Motor neuron (in vitro differentiated cells): ENCODE measurements around the gene RPP14. TPM values are rescaled to one million over a fixed set of nuclear protein-coding genes. Genes with fewer than 3 reads are reported as not detected.
"Not testable (repeated sequence)": the region's sequence is repeated elsewhere in the genome, so short reads cannot be mapped to it uniquely, and the experiment has no call there.

Experiments used
- ATAC-seq, 8 experiments: fragments of 200-7000 bp; cut with Tn5 transposase; replicated peaks in 6 of 8; 2 replicates each; pipeline ENCODE4 v1.8.0; 2021; ENCODE audit warnings: mild to moderate bottlenecking in 8 of 8, moderate library complexity in 8 of 8
- H3K27ac ChIP-seq, 2 donors: fragments of 250-450 bp; sonication (Bioruptor Pico); 2 replicates each; pipeline ENCODE4 v1.9.0; 2021; ENCODE audit warnings: antibody characterized with exemption in 2 of 2, mild to moderate bottlenecking in 2 of 2, moderate library complexity in 1 of 2
- H3K4me1 ChIP-seq, 2 donors: fragments of 250-450 bp; sonication (Bioruptor Pico); replicated peaks in 1 of 2; 2 replicates each; pipeline ENCODE4 v1.6.1; 2021; ENCODE audit warnings: antibody characterized with exemption in 2 of 2, mild to moderate bottlenecking in 2 of 2, moderate library complexity in 1 of 2
- H3K4me3 ChIP-seq, 5 donors: fragments of 250-450 bp; sonication (Bioruptor Pico); 2 replicates each; pipeline ENCODE4 v1.9.0; 2021; ENCODE audit warnings: antibody characterized with exemption in 5 of 5, mild to moderate bottlenecking in 5 of 5, moderate library complexity in 4 of 5
- WGBS, 10 experiments: fragments of 450-650 bp; shearing (Covaris generic); methylation state at CpG; one replicate each; pipeline ENCODE4 v1.0.0; 2022; 5-methylcytosine and 5-hydroxymethylcytosine counted together
- in situ Hi-C, 9 experiments: fragments of 400-800 bp; cut with MboI; loops; one replicate each; pipeline ENCODE4 v1.15.0; 2021; ENCODE audit warnings: low sequenced_read_pairs in 9 of 9, low pct_unique_long_range_greater_than_20kb in 2 of 9; ENCODE audit not compliant: unreplicated experiment in 9 of 9
- total RNA-seq, 8 experiments: library from RNA; unstranded; fragments of 300-600 nt; gene quantifications; 2 replicates each; pipeline versions ENCODE4 v1.2.3 to v1.2.4, GENCODE V29; 2022

Gene RPP14
- 10 to 100 TPM; 10.3 to 17.6 (median 14.3) TPM for total RNA-seq

GRCh38 chr3:58305882-58306711 is at the start of gene RPP14, which contains the start of gene HTD2:
TSS of gene RPP14 (plus strand) at chr3:58306245. CDS start at chr3:58310330, 4,085 bp downstream.
TSS of gene HTD2 (plus strand) at chr3:58306520. CDS start at chr3:58317614, 11,094 bp downstream.
- Histone ChIP-seq H3K4me3 (peak within 1 kb of the TSS; percentile 70 to 92 (median 79)), H3K27ac (peak within 1 kb of the TSS; percentile 99 to 100), H3K4me1 (peaks cover 9 to 12% of the 10 kb centered on the region in 2 donors)
- WGBS, 10 experiments, result 2 to 40% (median 5%) methylated on average over 4 to 40 of the region's 71 CpGs; no CpG with 5 or more reads in 3 of the 10 experiments
- ATAC-seq, result peak; percentile 85 to 96 (median 93)
- in situ Hi-C loops, result loop anchor here in 4 of 9 experiments (10.0 to 25.0 kb wide), 4 partner anchors 106 to 231 kb away; partner anchors contain the start of gene ACOX2 (in 2 of the 4)

DNA sequence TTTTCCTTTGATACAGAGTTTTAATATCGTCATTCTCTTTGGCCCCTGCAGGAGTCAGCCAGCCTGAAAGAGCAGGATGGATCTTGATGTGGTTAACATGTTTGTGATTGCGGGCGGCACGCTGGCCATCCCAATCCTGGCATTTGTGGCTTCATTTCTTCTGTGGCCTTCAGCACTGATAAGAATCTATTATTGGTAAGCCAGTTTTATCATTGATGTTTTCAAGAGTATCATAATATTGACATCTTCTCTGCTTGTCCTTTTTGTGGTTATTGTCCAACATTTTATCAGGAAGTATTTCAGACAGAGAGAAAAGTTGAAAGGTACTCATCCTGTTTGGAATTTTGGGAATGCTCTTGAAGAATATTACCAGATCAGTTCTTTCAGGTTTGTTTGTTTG is 49.5 kb upstream of the RPP14 start:
- H3K4me3 ChIP-seq, result no peak overlapping the region
- WGBS, 10 experiments, result 63 to 100% (median 91%) methylated on average over 1 to 4 of the region's 4 CpGs; no CpG with 5 or more reads in 1 of the 10 experiments
- H3K4me1 ChIP-seq, result no peaks in the 10 kb centered on the region
- in situ Hi-C loops, result no loop called here
- no peak overlapping the region for H3K27ac ChIP-seq
- ATAC-seq, result no peak

GRCh38 chr3:58258392-58259055 is 47.5 kb upstream of the RPP14 start:
- in situ Hi-C loops, result no loop called here
- no peak for ATAC-seq
- Histone ChIP-seq H3K27ac (no peak overlapping the region), H3K4me1 (no peaks in the 10 kb centered on the region), H3K4me3 (no peak overlapping the region)
- WGBS, 10 experiments, result 83 to 100% (median 98%) methylated on average over 1 to 7 of the region's 10 CpGs; no CpG with 5 or more reads in 2 of the 10 experiments

GRCh38 chr3:58260261-58260731 is 45.7 kb upstream of the RPP14 start:
- in situ Hi-C loops, result no loop called here
- WGBS, 10 experiments, result 30 to 100% (median 57%) methylated on average over 1 to 5 of the region's 6 CpGs; no CpG with 5 or more reads in 2 of the 10 experiments
- peak in 6 of 8 experiments; percentile 42 to 96 (median 80) for ATAC-seq
- H3K4me3 ChIP-seq, result no peak overlapping the region
- no peaks in the 10 kb centered on the region for H3K4me1 ChIP-seq
- H3K27ac ChIP-seq, result no peak overlapping the region

- ATAC-seq, result peak in 5 of 8 experiments; percentile 25 to 89 (median 52)
- Histone ChIP-seq H3K4me3 (no peak overlapping the region), H3K27ac (no peak overlapping the region)
Measured at GRCh38 chr3:58260733-58261132, 45.3 kb upstream of the RPP14 start.

GRCh38 chr3:58261954-58262666 is 43.9 kb upstream of the RPP14 start:
- no peak overlapping the region for H3K4me3 ChIP-seq
- in situ Hi-C loops, result no loop called here
- WGBS, 10 experiments, result 69 to 100% (median 92%) methylated on average over 1 to 3 of the region's 3 CpGs; no CpG with 5 or more reads in 3 of the 10 experiments

More at GRCh38 chr3:58260733-58261132, 45.3 kb upstream of the RPP14 start:
- WGBS, 10 experiments, result 7 to 100% (median 88%) methylated on average over 1 to 6 of the region's 6 CpGs; no CpG with 5 or more reads in 1 of the 10 experiments
- in situ Hi-C loops, result no loop called here
- no peaks in the 10 kb centered on the region for H3K4me1 ChIP-seq

DNA sequence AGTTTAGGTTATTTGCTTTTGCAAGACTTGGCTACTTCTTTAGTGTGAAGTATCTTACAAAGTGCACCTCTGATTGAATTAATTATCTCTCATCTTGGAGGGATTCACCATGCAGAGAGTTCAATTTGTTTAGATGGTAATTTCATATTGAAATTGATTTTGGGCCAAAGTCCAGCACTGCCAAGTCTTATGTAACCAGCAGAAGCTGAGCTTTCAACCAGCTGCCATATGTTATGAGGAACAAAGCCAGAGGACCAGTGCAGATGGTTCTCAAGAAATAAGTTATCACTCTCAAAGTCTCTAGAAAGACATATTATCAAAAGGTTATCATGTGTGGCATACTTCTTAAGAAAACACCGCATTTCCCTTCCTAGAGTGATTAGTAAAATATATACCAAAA is 39.5 kb upstream of the RPP14 start:
- Histone ChIP-seq H3K4me1 (no peaks in the 10 kb centered on the region), H3K27ac (no peak overlapping the region), H3K4me3 (no peak overlapping the region)
- no peak for ATAC-seq
- in situ Hi-C loops, result no loop called here
- 67 to 100% (median 91%) methylated on average over 1 of the region's 1 CpG; no CpG with 5 or more reads in 3 of the 10 experiments for WGBS, 10 experiments

More at GRCh38 chr3:58261954-58262666, 43.9 kb upstream of the RPP14 start:
- Histone ChIP-seq H3K27ac (no peak overlapping the region), H3K4me1 (no peaks in the 10 kb centered on the region)
- no peak for ATAC-seq

DNA sequence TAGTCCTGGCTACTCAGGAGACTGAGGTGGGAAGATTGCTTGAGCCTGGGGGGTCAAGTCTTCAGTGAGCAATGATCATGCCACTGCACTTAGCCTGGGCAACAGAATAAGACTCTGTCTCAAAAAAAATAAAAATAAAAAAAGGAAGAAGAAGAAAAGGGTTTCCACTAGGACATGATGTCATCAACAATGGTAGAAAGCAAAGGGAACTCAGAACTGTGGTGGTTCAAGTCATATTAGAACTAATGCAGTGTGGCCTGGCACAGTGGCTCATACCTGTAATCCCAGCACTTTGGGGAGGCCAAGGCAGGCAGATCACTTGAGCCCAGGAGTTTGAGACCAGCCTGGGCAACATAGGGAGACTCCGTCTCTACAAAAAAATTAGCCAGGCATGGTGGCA is 38.5 kb upstream of the RPP14 start:
- H3K4me3 ChIP-seq, H3K27ac ChIP-seq, H3K4me1 ChIP-seq, in situ Hi-C loops, ATAC-seq: not testable (repeated sequence)
- WGBS, 10 experiments, result 71 to 100% (median 100%) methylated on average over 1 of the region's 1 CpG; no CpG with 5 or more reads in 5 of the 10 experiments

- no peak for ATAC-seq
- Histone ChIP-seq H3K4me1 (no peaks in the 10 kb centered on the region), H3K27ac (no peak overlapping the region), H3K4me3 (no peak overlapping the region)
- in situ Hi-C loops, result no loop called here
- WGBS, 10 experiments, result 38 to 100% (median 100%) methylated on average over 1 to 2 of the region's 2 CpGs; no CpG with 5 or more reads in 4 of the 10 experiments
Measured at GRCh38 chr3:58269356-58269755, 36.7 kb upstream of the RPP14 start.

GRCh38 chr3:58270485-58270884 is 35.6 kb upstream of the RPP14 start:
- in situ Hi-C loops, result no loop called here
- WGBS, 10 experiments, result 89 to 100% (median 100%) methylated on average over 1 to 2 of the region's 2 CpGs; no CpG with 5 or more reads in 1 of the 10 experiments
- Histone ChIP-seq H3K4me1 (no peaks in the 10 kb centered on the region), H3K27ac (no peak overlapping the region), H3K4me3 (no peak overlapping the region)
- no peak for ATAC-seq

- Histone ChIP-seq H3K4me3 (no peak overlapping the region), H3K27ac (no peak overlapping the region), H3K4me1 (no peaks in the 10 kb centered on the region)
- in situ Hi-C loops, result no loop called here
- peak in 2 of 8 experiments; percentile 98 for ATAC-seq
- 9 to 100% (median 81%) methylated on average over 2 to 7 of the region's 7 CpGs; no CpG with 5 or more reads in 2 of the 10 experiments for WGBS, 10 experiments
Measured at GRCh38 chr3:58271901-58272501, 34.0 kb upstream of the RPP14 start.

DNA sequence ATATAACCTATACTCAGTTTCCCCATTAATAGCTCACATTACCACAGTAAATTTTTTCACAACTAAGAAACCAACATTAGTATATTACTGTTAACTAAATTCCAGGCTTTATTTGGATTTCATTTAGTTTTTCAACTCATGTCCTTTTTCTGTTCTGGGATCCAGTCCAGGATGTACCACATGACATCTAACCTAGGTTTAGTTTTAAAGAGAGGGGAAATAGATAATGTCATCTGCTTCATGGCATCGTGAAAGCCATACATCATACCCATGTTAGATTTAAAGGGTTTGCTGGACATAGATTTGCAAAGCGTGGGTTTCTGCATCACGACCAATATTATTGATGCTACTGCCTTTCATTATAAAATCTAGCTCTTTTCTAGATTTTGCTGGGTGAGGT is 33.2 kb upstream of the RPP14 start:
- WGBS, 10 experiments, result 79 to 100% (median 98%) methylated on average over 1 to 3 of the region's 3 CpGs
- no peak overlapping the region for H3K4me3 ChIP-seq
- no peak for ATAC-seq
- H3K4me1 ChIP-seq, result no peaks in the 10 kb centered on the region
- in situ Hi-C loops, result no loop called here
- H3K27ac ChIP-seq, result no peak overlapping the region
